ENCODE results near the gene CDH2.

- TF ChIP-seq CTCF (conservative IDR thresholded peaks at IDR 0.05; ENCODE audit: low read depth in 2 of 2): no peak
- no peak for TF ChIP-seq JUNB (IDR thresholded peaks at IDR 0.05; ENCODE audit: unreplicated experiment)
- TF ChIP-seq EZH2 (IDR thresholded peaks at IDR 0.05; ENCODE audit: low read depth, unreplicated experiment): no peak
- no peak for TF ChIP-seq POLR2AphosphoS5 (IDR thresholded peaks at IDR 0.05; ENCODE audit: low read depth)
- TF ChIP-seq STAT1 (IDR thresholded peaks at IDR 0.05; ENCODE audit: unreplicated experiment): no peak
- no peak for TF ChIP-seq REST (IDR thresholded peaks at IDR 0.05; ENCODE audit: unreplicated experiment)
- TF ChIP-seq ZNF114 (CRISPR knock-in tag; IDR thresholded peaks at IDR 0.05): no peak
- no peak for TF ChIP-seq EZH2phosphoT487 (IDR thresholded peaks at IDR 0.05; ENCODE audit: unreplicated experiment)
- no peak for TF ChIP-seq CREB1 (CRISPR knock-in tag; IDR thresholded peaks at IDR 0.05; ENCODE audit: low read depth)
- no peak for TF ChIP-seq ZNF331 (CRISPR knock-in tag; IDR thresholded peaks at IDR 0.05; ENCODE audit: low read depth)
- TF ChIP-seq ETS1 (IDR thresholded peaks at IDR 0.05): no peak
These were observed 52.5 kb downstream of the CDH2 start for GRCh38 chr18:28124131-28125029.
